GM19438 (cell line): Measurements from ENCODE around the gene MMD.
"Not testable (repeated sequence)": the region's sequence is repeated elsewhere in the genome, so short reads cannot be mapped to it uniquely, and the experiment has no call there.

Experiments used
- ATAC-seq: cut with Tn5 transposase; IDR thresholded peaks from one replicate; pipeline ENCODE4 v1.9.1; 2021; ENCODE audit warnings: low read depth; ENCODE audit not compliant: unreplicated experiment

The MMD gene

GRCh38 chr17:55424893-55425540, 3.4 kb upstream of the MMD start:
- no peak for ATAC-seq

GRCh38 chr17:55423535-55423934, 1.9 kb upstream of the MMD start:
- ATAC-seq: no peak

GRCh38 chr17:55422828-55423164, 1.2 kb upstream of the MMD start:
- not testable (repeated sequence) for ATAC-seq

- ATAC-seq: peak; percentile 29
Measured at GRCh38 chr17:55420776-55421178, 858 bp downstream of the MMD start.

GRCh38 chr17:55420067-55420775, 1.4 kb downstream of the MMD start:
- ATAC-seq: no peak

- ATAC-seq: no peak
Measured at GRCh38 chr17:55418369-55419268, 3.0 kb downstream of the MMD start.

GRCh38 chr17:55417411-55418268, 4.0 kb downstream of the MMD start:
- no peak for ATAC-seq

- no peak for ATAC-seq
Measured at GRCh38 chr17:55416470-55417052, 5.1 kb downstream of the MMD start.

GRCh38 chr17:55416000-55416399, 5.6 kb downstream of the MMD start:
- ATAC-seq: no peak

GRCh38 chr17:55414983-55415382, 6.7 kb downstream of the MMD start:
- ATAC-seq: no peak

GRCh38 chr17:55413825-55414489, 7.7 kb downstream of the MMD start:
- ATAC-seq: no peak

- ATAC-seq: no peak
Measured at GRCh38 chr17:55411463-55411855, 10.2 kb downstream of the MMD start.

GRCh38 chr17:55410722-55411462, 10.7 kb downstream of the MMD start:
- ATAC-seq: no peak

GRCh38 chr17:55409030-55409800, 12.4 kb downstream of the MMD start:
- ATAC-seq: no peak

GRCh38 chr17:55407641-55408566, 13.7 kb downstream of the MMD start:
- no peak for ATAC-seq

- no peak for ATAC-seq
Measured at GRCh38 chr17:55405600-55405999, 16.0 kb downstream of the MMD start.

- not testable (repeated sequence) for ATAC-seq
Measured at GRCh38 chr17:55404197-55404596, 17.4 kb downstream of the MMD start.
